Mesenteric fat pad (tissue), 1 donor: Measurements from ENCODE around the gene TPPP2. TPM values are rescaled to one million over a fixed set of nuclear protein-coding genes. Genes with fewer than 3 reads are reported as not detected.

Source experiments
- DNase-seq: peaks from one replicate; pipeline ENCODE4 v3.0.0-alpha.2; 2020; ENCODE audit warnings: low spot score
- microRNA-seq: library from miRNA; unstranded; fragments of <30 nt; microRNA quantifications from one replicate; pipeline ENCODE4 v1.2.0, GENCODE V29; 2020; ENCODE audit warnings: borderline number of aligned reads
- total RNA-seq: library from RNA; stranded (reverse); fragmentation: NEBNext Ultra II Directional; extraction: Animal tissue kit (Norgen Biotek cat#: 25700); gene quantifications from one replicate; pipeline ENCODE4 v1.2.1, GENCODE V29; 2021
- donor health status: DM: yes; HTN: yes; CAD: no.

Gene TPPP2
- total RNA-seq, 1 donor from 2014 or later, result not detected

DNA sequence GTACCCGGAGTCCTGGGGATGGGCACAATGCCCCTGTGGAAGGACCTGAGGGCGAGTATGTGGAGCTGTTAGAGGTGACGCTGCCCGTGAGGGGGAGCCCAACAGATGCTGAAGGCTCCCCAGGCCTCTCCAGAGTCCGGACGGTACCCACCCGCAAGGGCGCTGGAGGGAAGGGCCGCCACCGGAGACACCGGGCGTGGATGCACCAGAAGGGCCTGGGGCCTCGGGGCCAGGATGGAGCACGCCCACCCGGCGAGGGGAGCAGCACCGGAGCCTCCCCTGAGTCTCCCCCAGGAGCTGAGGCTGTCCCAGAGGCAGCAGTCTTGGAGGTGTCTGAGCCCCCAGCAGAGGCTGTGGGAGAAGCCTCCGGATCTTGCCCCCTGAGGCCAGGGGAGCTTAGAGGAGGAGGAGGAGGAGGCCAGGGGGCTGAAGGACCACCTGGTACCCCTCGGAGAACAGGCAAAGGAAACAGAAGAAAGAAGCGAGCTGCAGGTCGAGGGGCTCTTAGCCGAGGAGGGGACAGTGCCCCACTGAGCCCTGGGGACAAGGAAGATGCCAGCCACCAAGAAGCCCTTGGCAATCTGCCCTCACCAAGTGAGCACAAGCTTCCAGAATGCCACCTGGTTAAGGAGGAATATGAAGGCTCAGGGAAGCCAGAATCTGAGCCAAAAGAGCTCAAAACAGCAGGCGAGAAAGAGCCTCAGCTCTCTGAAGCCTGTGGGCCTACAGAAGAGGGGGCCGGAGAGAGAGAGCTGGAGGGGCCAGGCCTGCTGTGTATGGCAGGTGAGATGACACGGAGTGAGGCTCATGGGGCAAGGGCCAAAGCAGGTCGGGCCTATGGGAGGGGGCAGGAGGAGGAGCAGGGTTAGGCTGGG lies 44.6 kb downstream of the TPPP2 start:
- DNase-seq, result no peak

DNA sequence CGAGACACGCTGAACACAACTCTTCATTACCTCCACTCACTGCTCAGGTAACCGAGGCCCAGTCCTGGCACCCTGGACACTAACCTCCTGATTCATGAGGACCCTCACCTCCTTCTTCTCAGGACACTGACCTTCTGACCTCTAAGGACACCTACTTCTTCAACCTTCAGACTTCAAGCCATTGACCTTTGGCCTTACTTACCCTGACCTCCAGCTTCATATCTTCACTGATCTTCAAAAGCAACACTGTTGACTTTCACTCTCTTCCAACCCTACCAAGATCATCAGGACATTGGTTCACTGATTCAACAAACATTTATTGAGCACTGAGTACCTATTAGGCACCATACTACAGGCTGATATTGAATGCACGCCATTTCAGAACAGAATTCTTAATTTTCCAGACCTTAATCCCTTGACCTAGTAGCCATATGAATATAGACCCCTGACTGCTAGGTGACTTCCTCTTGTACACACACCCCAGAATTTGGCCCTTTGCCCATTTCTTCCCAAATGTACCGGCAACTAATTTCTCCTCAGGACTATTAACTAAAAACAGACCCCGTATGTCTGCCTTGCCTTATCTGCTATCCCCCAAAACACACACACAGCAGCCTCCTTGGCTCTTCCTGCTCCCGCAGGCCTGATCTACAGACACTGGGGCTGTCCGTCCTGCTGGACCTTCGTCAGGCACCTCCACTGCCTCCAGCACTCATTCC lies 45.9 kb downstream of the TPPP2 start:
- no peak for DNase-seq

DNA sequence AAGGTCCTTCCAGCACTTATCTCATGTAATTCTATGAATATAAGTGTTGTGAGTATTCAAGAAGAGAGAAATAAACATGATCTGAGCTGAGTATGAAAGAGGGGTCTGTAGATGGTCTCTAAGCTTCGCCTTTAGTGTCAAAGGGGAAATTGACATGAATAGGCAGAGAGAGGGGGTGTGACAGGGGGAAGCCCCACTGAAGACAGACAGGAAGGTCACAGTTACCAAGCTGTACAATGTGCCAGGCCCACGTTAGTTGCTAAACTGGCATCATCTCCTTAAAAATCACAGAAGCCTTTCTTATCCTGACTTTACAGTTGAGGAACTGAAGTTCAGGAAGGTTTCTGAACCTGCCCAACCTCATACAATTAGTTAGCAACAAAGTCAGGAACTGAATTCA lies 47.7 kb downstream of the TPPP2 start:
- DNase-seq, result no peak

DNA sequence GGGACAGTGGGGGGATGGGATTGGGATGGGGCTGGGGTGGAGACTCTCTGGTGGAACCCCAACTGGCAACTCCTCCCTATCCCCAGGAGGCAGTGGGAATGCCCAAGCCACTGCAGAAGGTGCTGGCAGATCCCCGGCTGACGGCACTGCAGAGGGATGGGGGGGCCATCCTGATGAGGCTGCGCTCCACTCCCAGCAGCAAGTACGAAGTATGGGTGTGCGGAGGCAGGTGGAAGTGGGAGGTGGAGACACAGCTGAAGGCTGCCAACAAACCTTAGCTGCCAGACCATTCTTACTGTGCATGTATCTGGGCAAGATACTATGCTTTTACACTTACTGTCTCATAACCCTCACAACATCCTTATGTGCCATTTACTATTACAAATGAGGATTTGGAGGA lies 48.3 kb downstream of the TPPP2 start:
- no peak for DNase-seq

DNA sequence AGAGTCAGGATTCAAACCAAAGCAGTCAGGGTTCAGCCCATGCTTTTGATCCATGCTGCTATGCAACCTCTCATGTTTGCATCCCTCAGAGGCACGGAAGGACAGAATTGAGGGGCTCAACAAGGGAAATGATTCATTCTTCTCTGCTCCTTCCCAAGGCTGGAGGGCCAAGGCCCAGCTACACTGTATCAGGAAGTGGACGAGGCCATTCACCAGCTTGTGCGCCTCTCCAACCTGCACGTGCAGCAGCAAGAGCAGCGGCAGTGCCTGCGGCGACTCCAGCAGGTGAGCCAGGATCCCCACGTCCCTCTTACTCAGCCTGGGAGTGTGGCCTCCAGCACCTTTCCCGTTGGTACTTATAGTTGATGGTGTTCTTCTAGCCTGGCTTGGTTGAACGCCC lies 48.7 kb downstream of the TPPP2 start:
- no peak for DNase-seq

DNA sequence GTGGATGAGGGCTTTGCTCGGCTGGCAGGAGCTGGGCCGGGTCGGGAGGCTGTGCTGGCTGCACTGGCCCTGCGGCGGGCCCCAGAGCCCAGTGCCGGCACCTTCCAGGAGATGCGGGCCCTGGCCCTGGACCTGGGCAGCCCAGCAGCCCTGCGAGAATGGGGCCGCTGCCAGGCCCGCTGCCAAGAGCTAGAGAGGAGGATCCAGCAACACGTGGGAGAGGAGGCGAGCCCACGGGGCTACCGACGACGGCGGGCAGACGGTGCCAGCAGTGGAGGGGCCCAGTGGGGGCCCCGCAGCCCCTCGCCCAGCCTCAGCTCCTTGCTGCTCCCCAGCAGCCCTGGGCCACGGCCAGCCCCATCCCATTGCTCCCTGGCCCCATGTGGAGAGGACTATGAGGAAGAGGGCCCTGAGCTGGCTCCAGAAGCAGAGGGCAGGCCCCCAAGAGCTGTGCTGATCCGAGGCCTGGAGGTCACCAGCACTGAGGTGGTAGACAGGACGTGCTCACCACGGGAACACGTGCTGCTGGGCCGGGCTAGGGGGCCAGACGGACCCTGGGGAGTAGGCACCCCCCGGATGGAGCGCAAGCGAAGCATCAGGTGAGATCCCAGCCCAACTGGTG lies 51.6 kb downstream of the TPPP2 start:
- no peak for DNase-seq

Small RNAs within 50 kb of the gene (microRNA-seq; reads per million reads assigned to microRNA genes)
- gene MIR6717, result not detected

Other genes with a start within 250 kb of the TPPP2 start
- 19.3 TPM for gene RNASE6, start 248.9 kb upstream of the TPPP2 start, total RNA-seq
- gene RNASE1, start 227.4 kb upstream of the TPPP2 start, total RNA-seq, result 641 TPM
- 0.80 TPM for gene RNASE3, start 138.8 kb upstream of the TPPP2 start, total RNA-seq
- gene RNASE2, start 74.7 kb upstream of the TPPP2 start, total RNA-seq, result 8.7 TPM
- gene METTL17, start 40.2 kb upstream of the TPPP2 start, total RNA-seq, result 31.6 TPM
- gene SLC39A2, start 30.9 kb upstream of the TPPP2 start, total RNA-seq, result not detected
- 120 TPM for gene NDRG2, start 5.2 kb upstream of the TPPP2 start, total RNA-seq
- gene RNASE13, start 4.6 kb downstream of the TPPP2 start, total RNA-seq, result not detected
- 0.39 TPM for gene RNASE7, start 12.1 kb downstream of the TPPP2 start, total RNA-seq
- not detected for gene RNASE8, start 27.6 kb downstream of the TPPP2 start, total RNA-seq
- gene ARHGEF40, start 40.1 kb downstream of the TPPP2 start, total RNA-seq, result 81.1 TPM
- 80.6 TPM for gene ZNF219, start 68.4 kb downstream of the TPPP2 start, total RNA-seq
- 2.2 TPM for gene TMEM253, start 70.8 kb downstream of the TPPP2 start, total RNA-seq
- not detected for gene OR5AU1, start 125.8 kb downstream of the TPPP2 start, total RNA-seq
- 330 TPM for gene HNRNPC, start 239.2 kb downstream of the TPPP2 start, total RNA-seq
- 0.80 TPM for gene RPGRIP1, start 249.9 kb downstream of the TPPP2 start, total RNA-seq